HG03175 (cell line): ENCODE data around the gene RAI14.
A peak's percentile ranks its signal among the peaks of the same experiment; 100 is the strongest.

Experiments
- ATAC-seq: cut with Tn5 transposase; IDR thresholded peaks from one replicate; pipeline ENCODE4 v1.9.1; 2021; ENCODE audit warnings: mild to moderate bottlenecking, moderate library complexity; ENCODE audit not compliant: unreplicated experiment

RAI14 gene

DNA sequence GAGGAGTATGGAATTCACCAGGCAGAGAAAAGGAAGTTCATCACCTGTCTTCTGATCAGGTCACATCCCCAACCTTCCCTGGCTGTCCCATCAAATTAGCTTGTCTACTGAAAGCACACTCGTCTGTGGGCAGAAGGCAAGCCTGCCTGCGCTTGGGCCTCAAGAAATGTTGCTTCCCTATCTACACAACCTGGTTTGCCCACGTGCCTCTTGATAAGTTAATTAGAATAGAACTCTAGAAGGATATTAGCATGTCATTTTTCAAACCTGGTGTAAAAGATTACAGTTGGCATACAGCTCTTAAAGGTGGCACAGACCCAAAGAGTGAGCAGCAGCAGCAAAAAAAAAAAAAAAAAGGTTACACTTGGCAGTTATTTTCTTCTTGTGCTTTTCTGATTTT, 188.0 kb downstream of the RAI14 start:
- ATAC-seq, result no peak

DNA sequence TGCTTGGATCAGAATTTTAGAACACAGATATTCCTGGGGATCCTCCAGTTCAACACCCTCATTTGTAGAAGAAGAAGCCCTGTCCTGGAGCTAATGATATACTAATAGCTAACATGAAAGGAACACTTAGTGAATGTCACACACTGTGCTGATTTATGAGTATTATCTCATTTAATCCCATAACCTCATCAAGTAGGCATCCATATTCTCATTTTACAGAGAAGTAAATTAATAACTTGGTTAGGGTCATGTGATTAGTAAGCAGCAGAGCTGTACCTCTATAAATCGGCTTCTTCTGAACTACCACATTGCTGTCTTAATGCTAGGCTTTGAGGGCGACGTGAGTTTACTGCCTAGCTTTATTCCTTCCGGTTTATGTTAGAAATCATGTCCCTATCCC, 188.9 kb downstream of the RAI14 start:
- no peak for ATAC-seq

GRCh38 chr5:34847056-34847455, 190.9 kb downstream of the RAI14 start:
- no peak for ATAC-seq

DNA sequence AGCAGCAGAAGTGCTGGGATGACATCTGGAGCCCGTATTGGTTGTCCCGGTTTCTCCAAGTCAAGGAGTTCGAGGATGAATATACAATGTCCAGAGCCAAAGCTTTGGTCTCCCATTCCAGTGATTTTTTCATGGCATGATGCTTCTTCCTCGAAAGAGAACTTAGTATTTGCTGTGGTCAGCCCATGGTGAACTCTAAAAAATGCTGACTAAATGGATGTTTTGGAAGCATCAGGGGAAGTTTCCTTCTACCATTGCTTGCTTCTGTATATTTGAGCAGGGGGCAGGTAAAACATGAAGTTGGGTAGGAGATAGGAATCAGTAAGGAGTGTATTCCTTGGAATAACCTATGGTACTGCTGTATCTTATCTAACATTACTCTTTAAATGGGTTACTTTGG, 191.4 kb downstream of the RAI14 start:
- ATAC-seq, result no peak

DNA sequence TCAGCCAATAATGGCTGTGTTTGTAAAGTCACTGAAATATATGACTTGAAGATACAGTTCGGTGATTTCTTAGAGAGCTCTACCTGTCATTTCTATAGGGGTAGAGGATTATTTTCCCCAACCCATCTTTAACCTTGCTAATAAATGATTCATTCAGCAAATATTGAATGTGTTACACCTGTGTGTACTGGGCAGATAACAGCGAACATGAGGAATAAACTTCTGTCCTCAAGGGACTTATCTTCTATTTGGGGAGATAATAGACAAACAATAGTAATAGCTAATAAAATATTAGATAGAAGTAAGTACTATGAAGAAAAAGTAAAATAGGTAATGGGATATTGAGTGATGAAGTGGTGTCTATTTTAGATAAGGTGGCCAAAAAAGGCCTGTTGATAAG, 192.1 kb downstream of the RAI14 start:
- ATAC-seq, result no peak

DNA sequence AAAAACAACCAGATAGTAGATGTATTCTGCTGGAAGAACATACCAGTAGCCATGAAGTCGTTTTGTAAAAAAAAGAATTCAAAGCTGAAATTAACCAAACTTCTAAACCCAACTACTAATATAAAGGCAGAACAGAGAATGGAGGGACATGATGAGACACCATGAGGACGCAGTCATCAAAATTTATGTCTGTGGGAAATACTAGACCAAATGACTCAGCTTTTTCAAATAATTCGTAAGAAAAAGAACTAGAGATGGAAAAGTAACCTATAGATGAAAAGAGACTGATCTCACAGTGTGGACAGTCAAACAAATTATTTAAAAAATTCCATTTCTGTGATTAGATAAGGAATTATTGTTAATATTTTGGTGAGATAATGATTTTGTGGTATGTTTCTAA, 193.1 kb downstream of the RAI14 start:
- ATAC-seq, result no peak

- ATAC-seq, result peak; percentile 94
Observed at GRCh38 chr5:34854459-34855174, 198.5 kb downstream of the RAI14 start.

- ATAC-seq, result no peak
Observed at GRCh38 chr5:34857161-34857560, 201.0 kb downstream of the RAI14 start.

- no peak for ATAC-seq
Observed at GRCh38 chr5:34857894-34858293, 201.8 kb downstream of the RAI14 start.

- no peak for ATAC-seq
Observed at GRCh38 chr5:34858790-34859189, 202.7 kb downstream of the RAI14 start.

GRCh38 chr5:34859253-34859652, 203.1 kb downstream of the RAI14 start:
- ATAC-seq, result no peak

DNA sequence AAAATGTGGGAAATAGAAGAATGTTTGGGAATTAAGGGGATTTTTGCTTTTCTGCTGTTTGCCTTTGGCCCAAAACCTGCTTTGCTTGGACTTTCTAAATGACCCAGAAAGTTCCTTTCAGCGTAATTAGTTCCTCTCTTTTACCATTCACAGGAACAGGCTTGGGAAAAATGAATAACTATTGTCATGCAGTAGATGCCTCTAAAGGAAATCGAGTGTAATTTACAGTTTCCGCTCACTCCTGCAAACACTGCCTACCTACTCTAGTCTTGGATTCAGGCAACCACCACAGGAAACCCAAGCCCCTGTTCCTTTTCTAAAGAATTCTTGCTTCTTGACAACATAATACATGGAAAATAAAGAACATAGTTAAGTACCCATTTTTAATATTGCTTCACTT, 207.8 kb downstream of the RAI14 start:
- ATAC-seq, result no peak

DNA sequence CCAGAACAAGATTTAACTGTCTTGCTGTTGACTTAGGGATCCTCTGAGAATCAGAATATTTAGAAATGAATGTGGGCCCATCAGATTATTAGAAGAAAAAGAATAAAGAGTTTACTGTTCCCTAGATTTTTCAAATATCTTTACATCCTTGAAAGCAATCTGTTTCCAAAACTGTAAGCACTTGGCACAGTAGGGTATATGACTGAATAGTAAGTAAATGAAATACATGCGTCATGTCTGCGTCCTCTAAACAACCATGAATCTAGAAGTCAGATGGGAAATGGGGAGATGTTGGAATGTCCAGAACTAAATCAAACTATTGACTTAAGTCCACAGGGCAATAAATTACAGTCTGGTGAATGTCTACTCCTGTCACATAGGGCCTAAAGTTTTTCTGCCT, 209.0 kb downstream of the RAI14 start:
- no peak for ATAC-seq

- no peak for ATAC-seq
Observed at GRCh38 chr5:34866989-34867471, 210.9 kb downstream of the RAI14 start.

DNA sequence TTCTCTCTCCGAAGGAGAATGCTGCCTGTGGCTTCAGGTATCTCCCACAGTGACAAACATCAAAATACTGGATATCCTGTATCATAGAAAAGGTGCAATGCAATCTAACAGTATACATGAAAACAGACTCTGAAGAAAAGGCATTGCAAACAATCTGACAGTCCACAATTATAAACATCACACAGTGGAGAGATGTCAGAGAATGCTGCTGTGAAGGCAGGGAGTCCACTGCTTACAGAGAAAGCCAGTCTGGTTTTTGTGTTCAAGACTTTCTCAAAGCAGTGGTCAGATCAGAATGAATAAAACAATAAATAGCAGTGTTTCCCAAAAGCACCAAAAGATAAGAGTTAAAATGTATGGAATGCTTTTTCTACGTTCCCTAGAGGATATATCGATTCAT, 211.5 kb downstream of the RAI14 start:
- no peak for ATAC-seq

DNA sequence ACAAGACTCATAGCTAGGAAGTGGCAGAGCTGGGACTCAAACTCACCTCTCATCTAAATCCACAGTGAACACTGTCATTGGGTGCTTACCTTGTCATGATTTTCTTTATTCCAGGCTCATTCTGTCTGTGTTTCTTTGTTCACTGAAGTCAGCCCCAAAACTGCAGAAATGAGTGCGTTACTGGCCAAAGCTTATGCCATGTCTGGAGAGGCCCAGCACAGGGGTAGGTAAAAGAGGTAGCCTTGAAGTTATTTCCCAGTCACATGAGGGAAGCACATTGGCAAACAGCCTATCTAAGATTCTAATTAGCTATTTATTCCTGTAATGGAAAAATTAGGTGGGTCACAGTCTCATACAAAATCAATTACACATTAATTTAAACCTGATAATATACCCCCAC, 212.7 kb downstream of the RAI14 start:
- ATAC-seq, result no peak

- no peak for ATAC-seq
Observed at GRCh38 chr5:34869256-34869655, 213.1 kb downstream of the RAI14 start.

DNA sequence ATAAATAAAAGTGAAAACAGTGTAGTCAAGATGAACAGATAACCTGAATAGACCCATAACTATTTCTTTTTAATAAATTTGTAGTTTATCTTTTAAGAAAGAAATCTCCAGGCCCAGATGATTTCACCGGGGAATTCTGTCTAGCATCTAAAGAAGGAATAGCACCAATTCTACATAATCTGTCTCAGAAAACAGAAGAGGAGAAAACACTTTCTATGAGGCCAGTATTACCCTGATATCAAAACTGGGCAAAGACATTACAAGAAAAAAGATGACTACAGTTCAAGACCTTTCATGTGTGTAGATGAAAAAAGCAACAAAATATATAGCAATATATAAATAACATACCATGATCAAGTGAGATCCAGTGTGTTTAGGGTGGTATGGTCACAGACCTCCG, 214.3 kb downstream of the RAI14 start:
- no peak for ATAC-seq

GRCh38 chr5:34876275-34876674, 220.1 kb downstream of the RAI14 start:
- no peak for ATAC-seq

- ATAC-seq, result no peak
Observed at GRCh38 chr5:34881246-34881645, 225.1 kb downstream of the RAI14 start.
